OCI-LY3 (cell line): ENCODE measurements around the gene ABCA10.
A peak's percentile ranks its signal among the peaks of the same experiment; 100 is the strongest.

Experiments
- H2AFZ ChIP-seq: fragments of 200-600, 300-600 bp; shearing (Covaris generic); 2 replicates; pipeline ENCODE4 v1.6.0; 2014; ENCODE audit warnings: antibody characterized with exemption, low read depth, low read length
- H3K27ac ChIP-seq: fragments of 200-600, 300-600 bp; sonication (generic); 2 replicates; pipeline ENCODE4 v1.5.1; 2014; ENCODE audit warnings: mild to moderate bottlenecking, low read length, moderate library complexity, mixed read lengths
- H3K27me3 ChIP-seq: fragments of 200-600, 300-600 bp; sonication (generic); 2 replicates; pipeline ENCODE4 v1.6.1; 2014; ENCODE audit warnings: low read depth, low read length, mixed read lengths
- H3K36me3 ChIP-seq: fragments of 200-600, 300-600 bp; sonication (generic); replicated peaks from 2 replicates; pipeline ENCODE3; 2014; ENCODE audit warnings: low read depth, low read length, mixed read lengths
- H3K4me1 ChIP-seq: fragments of 300-600, 200-600 bp; sonication (generic); 2 replicates; pipeline ENCODE4 v1.6.1; 2014; ENCODE audit warnings: low read length, mixed read lengths
- H3K4me2 ChIP-seq: fragments of 200-600, 300-600 bp; sonication (generic); 2 replicates; pipeline ENCODE4 v1.6.1; 2014; ENCODE audit warnings: low read length, mixed read lengths
- H3K4me3 ChIP-seq: fragments of 300-600, 200-600 bp; sonication (generic); 2 replicates; pipeline ENCODE4 v1.5.1; 2014; ENCODE audit warnings: antibody characterized with exemption, mild to moderate bottlenecking, low read length, moderate library complexity
- H3K79me2 ChIP-seq: fragments of 300-600, 200-600 bp; shearing (Covaris generic); 2 replicates; pipeline ENCODE4 v1.6.1; 2014; ENCODE audit warnings: mild to moderate bottlenecking, low read length, mixed read lengths
- H3K9ac ChIP-seq: fragments of 300-600, 200-600 bp; shearing (Covaris generic); 2 replicates; pipeline ENCODE4 v1.6.0; 2014; ENCODE audit warnings: mild to moderate bottlenecking, low read length, moderate library complexity
- H3K9me3 ChIP-seq: fragments of 200-600, 300-600 bp; shearing (Covaris generic); 2 replicates; pipeline ENCODE4 v1.6.1; 2014; ENCODE audit warnings: low read length, mixed read lengths; ENCODE audit not compliant: insufficient read depth
- H4K20me1 ChIP-seq: fragments of 200-600, 300-600 bp; sonication (generic); 2 replicates; pipeline ENCODE4 v1.6.1; 2016; ENCODE audit warnings: low read length, mixed read lengths; ENCODE audit not compliant: insufficient read depth
- CTCF ChIP-seq: fragments of 200-600, 300-600 bp; sonication (generic); IDR thresholded peaks from 2 replicates; pipeline ENCODE4 v1.5.1; 2014; ENCODE audit warnings: antibody characterized with exemption, low read length, low read depth
- EZH2phosphoT487 ChIP-seq: fragments of 200-600 bp; shearing (Covaris generic); IDR thresholded peaks from 2 replicates; pipeline ENCODE4 v1.6.1; 2018; ENCODE audit warnings: antibody characterized with exemption, mixed run types, low read depth

The ABCA10 gene

GRCh38 chr17:69228018-69228417, 606 bp downstream of the ABCA10 start:
- no peaks in the 10 kb centered on the region for H4K20me1 ChIP-seq
- no peaks in the 10 kb centered on the region for H3K27me3 ChIP-seq
- no peak overlapping the region for H3K27ac ChIP-seq
- no peak overlapping the region for H3K9ac ChIP-seq
- H3K4me1 ChIP-seq: peaks cover 12% of the 10 kb centered on the region
- peak overlapping the region; percentile 34 for H3K4me2 ChIP-seq
- no peak overlapping the region for H3K4me3 ChIP-seq
- peaks cover 7% of the 10 kb centered on the region; the same call in 1 of the 2 replicates for H3K9me3 ChIP-seq
- H3K36me3 ChIP-seq: peaks cover 6% of the 10 kb centered on the region
- H2AFZ ChIP-seq: no peak overlapping the region
- no peak for TF ChIP-seq EZH2phosphoT487
- no peak for TF ChIP-seq CTCF
- H3K79me2 ChIP-seq: no peaks in the 10 kb centered on the region

DNA sequence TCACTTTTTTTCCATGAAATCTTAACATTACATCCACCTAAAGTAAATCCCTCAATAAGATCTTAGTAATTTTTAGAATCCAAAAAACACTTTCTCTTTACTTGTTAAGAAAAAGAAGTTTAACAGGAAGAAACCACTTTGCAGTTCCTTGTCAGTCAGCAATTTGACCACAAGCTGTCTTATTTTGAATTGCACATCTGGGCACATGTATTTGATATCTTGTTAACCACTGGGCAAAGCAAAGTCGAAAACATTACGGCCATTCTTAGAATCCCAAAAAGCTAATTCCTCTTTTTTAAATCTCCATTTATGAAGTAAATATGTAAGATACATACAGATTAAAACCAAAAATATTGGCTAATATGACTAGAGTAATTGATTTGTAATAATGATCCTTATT, 1.1 kb downstream of the ABCA10 start:
- Histone ChIP-seq H4K20me1 (no peaks in the 10 kb centered on the region), H3K9ac (no peak overlapping the region), H3K27ac (no peak overlapping the region), H3K79me2 (no peaks in the 10 kb centered on the region), H3K4me1 (peaks cover 12% of the 10 kb centered on the region), H3K36me3 (peaks cover under 1% of the 10 kb centered on the region), H3K9me3 (peaks cover 3% of the 10 kb centered on the region; the same call in 1 of the 2 replicates), H3K4me3 (no peak overlapping the region), H3K4me2 (peak overlapping the region; percentile 34), H3K27me3 (no peaks in the 10 kb centered on the region), H2AFZ (no peak overlapping the region)
- TF ChIP-seq CTCF (no peak), EZH2phosphoT487 (no peak)

GRCh38 chr17:69223809-69224208, 4.8 kb downstream of the ABCA10 start:
- Histone ChIP-seq H2AFZ (no peak overlapping the region), H3K79me2 (no peaks in the 10 kb centered on the region)
- TF ChIP-seq EZH2phosphoT487 (no peak), CTCF (no peak)

DNA sequence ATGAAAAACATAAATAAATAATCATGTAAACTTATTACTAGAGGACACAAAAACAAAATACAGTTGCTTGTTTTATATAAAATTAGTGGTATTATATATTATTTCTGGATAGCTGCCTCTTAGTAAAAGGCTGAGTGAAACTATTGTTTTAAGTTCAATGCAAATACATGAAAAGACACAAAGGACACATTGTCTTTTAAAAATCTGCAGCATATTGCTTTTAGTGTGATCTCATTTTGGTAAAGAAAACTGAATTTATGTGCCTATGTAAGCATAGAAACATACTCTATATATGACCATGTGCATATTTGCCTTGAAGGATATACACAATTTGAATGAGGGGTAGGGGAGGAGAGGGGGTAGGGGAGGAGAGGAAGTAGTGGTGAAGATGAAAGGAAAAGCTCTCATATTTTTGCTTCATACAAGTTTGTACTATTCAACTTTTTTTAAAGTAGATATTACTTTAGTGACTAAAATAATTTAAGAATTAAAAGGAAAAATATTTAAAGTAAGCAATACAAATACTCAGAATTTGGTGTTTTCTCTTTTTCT, 5.8 kb downstream of the ABCA10 start:
- Histone ChIP-seq H3K79me2 (no peaks in the 10 kb centered on the region), H3K4me1 (peaks cover 8% of the 10 kb centered on the region), H3K4me3 (no peak overlapping the region), H3K9me3 (no peaks in the 10 kb centered on the region), H3K36me3 (no peaks in the 10 kb centered on the region), H2AFZ (no peak overlapping the region), H3K4me2 (no peak overlapping the region), H3K9ac (no peak overlapping the region), H3K27ac (no peak overlapping the region), H4K20me1 (no peaks in the 10 kb centered on the region), H3K27me3 (no peaks in the 10 kb centered on the region)
- no peak for TF ChIP-seq EZH2phosphoT487
- TF ChIP-seq CTCF: no peak

More at GRCh38 chr17:69223809-69224208, 4.8 kb downstream of the ABCA10 start:
- no peaks in the 10 kb centered on the region for H3K36me3 ChIP-seq
- H3K4me2 ChIP-seq: no peak overlapping the region
- no peaks in the 10 kb centered on the region for H4K20me1 ChIP-seq
- no peak overlapping the region for H3K27ac ChIP-seq
- no peak overlapping the region for H3K9ac ChIP-seq
- H3K9me3 ChIP-seq: no peaks in the 10 kb centered on the region
- no peak overlapping the region for H3K4me3 ChIP-seq
- no peaks in the 10 kb centered on the region for H3K27me3 ChIP-seq
- peaks cover 12% of the 10 kb centered on the region for H3K4me1 ChIP-seq
